Gastrocnemius medialis (tissue), 4 donors: Measurements from ENCODE around the gene MINDY1.

ENCODE experiments used
- CTCF ChIP-seq, 5 experiments: fragments of 450-650 bp in 3 of 5; fragments of 200-600 bp in 2 of 5; sonication (generic) in 2 of 5; IDR thresholded peaks in 4 of 5; conservative IDR thresholded peaks in 1 of 5; 1 replicate in 4 of 5; 2 replicates in 1 of 5; pipeline ENCODE4 v1.5.1; 2016 to 2019; ENCODE audit warnings: antibody characterized with exemption in 5 of 5, mild to moderate bottlenecking in 3 of 5, moderate library complexity in 3 of 5
- POLR2A ChIP-seq, 2 donors: fragments of 450-650 bp; IDR thresholded peaks; one replicate each; pipeline ENCODE4 v1.6.1; 2017; ENCODE audit warnings: antibody characterized with exemption in 2 of 2, mild to moderate bottlenecking in 2 of 2, moderate library complexity in 2 of 2

- TF ChIP-seq CTCF (IDR thresholded peaks at IDR 0.05 in 4 of 5, conservative IDR thresholded peaks at IDR 0.05 in 1 of 5) (no peak), POLR2A (IDR thresholded peaks at IDR 0.05) (no peak)
Measured at GRCh38 chr1:151003180-151003579, 3.5 kb downstream of the MINDY1 start.
